Left lung (tissue), 10 donors: ENCODE results near the gene LGALS8. TPM values are rescaled to one million over a fixed set of nuclear protein-coding genes. Genes with fewer than 3 reads are reported as not detected.

Experiments used
- ATAC-seq: fragments of 200-7000 bp; cut with Tn5 transposase; one replicate; pipeline ENCODE4 v1.9.1; 2020; ENCODE audit warnings: moderate library complexity
- DNase-seq, 4 donors: peaks; one replicate each; pipeline ENCODE4 v3.0.0-alpha.2; 2013 to 2020
- H3K27ac ChIP-seq, 2 donors: fragments of 200-600 bp; sonication (generic) in 1 of 2; one replicate each; pipeline versions ENCODE4 v1.5.0 to v1.8.0; 2020 to 2021
- H3K27me3 ChIP-seq, 2 donors: fragments of 200-600 bp; sonication (generic) in 1 of 2; one replicate each; pipeline versions ENCODE4 v1.5.0 to v1.8.0; 2020 to 2021
- H3K36me3 ChIP-seq, 2 donors: fragments of 200-600 bp; sonication (generic) in 1 of 2; one replicate each; pipeline versions ENCODE4 v1.5.0 to v1.8.0; 2020 to 2021
- H3K4me1 ChIP-seq, 2 donors: fragments of 200-600 bp; one replicate each; pipeline ENCODE4 v1.8.0; 2021
- H3K4me3 ChIP-seq, 2 donors: fragments of 200-600 bp; sonication (generic) in 1 of 2; one replicate each; pipeline versions ENCODE4 v1.5.0 to v1.8.0; 2020 to 2021; ENCODE audit warnings: mild to moderate bottlenecking in 1 of 2
- H3K9me3 ChIP-seq, 2 donors: fragments of 200-600 bp; sonication (generic) in 1 of 2; one replicate each; pipeline versions ENCODE4 v1.5.0 to v1.8.0; 2020 to 2021
- CTCF ChIP-seq, 2 donors: fragments of 200-600 bp; sonication (generic) in 1 of 2; IDR thresholded peaks; one replicate each; pipeline versions ENCODE4 v1.5.0 to v1.8.0; 2021; ENCODE audit warnings: antibody characterized with exemption in 2 of 2
- intact Hi-C, 2 donors: fragments of 100-400 bp; cut with DNase I; formaldehyde crosslinking; loops; one replicate each; pipeline versions ENCODE4 v1.11.2 to v1.14.2; 2022
- polyA plus RNA-seq, 6 donors: library from polyadenylated mRNA; unstranded; fragments of 120-200 nt; gene quantifications; one replicate each; pipeline ENCODE4 v1.2.1, GENCODE V29; 2013; ENCODE audit not compliant: insufficient read length in 6 of 6
- total RNA-seq, 2 donors: library from RNA; stranded (reverse); fragmentation: NEBNext Ultra II Directional; extraction: Animal tissue kit (Norgen Biotek cat#: 25700); gene quantifications; one replicate each; pipeline ENCODE4 v1.2.1, GENCODE V29; 2021
- donor health status: DM: no; HTN: yes; CAD: no.
- donor health status: DM: no; HTN: no; CAD: no.

Gene LGALS8
- total and polyA plus RNA-seq, 8 donors = 64.2 to 92.8 (median 79.5) TPM

GRCh38 chr1:236540813-236541465 lies 17.2 kb downstream of the LGALS8 start:
- no peak for TF ChIP-seq CTCF (IDR thresholded peaks at IDR 0.05)
- Histone ChIP-seq H3K36me3 (peaks cover 0 to 91% of the 10 kb centered on the region in 2 donors), H3K27me3 (no peaks in the 10 kb centered on the region), H3K4me3 (no peak overlapping the region), H3K4me1 (no peaks in the 10 kb centered on the region), H3K27ac (no peak overlapping the region), H3K9me3 (no peaks in the 10 kb centered on the region)
- ATAC-seq = no peak
- no peak for DNase-seq
- intact Hi-C loops = no loop called here

GRCh38 chr1:236541710-236542109 lies 17.9 kb downstream of the LGALS8 start:
- Histone ChIP-seq H3K36me3 (peaks cover 0 to 91% of the 10 kb centered on the region in 2 donors), H3K9me3 (no peaks in the 10 kb centered on the region), H3K4me3 (no peak overlapping the region), H3K27ac (no peak overlapping the region), H3K27me3 (no peaks in the 10 kb centered on the region), H3K4me1 (no peaks in the 10 kb centered on the region)
- DNase-seq = no peak
- intact Hi-C loops = no loop called here
- no peak for ATAC-seq
- TF ChIP-seq CTCF (IDR thresholded peaks at IDR 0.05) = no peak

GRCh38 chr1:236543065-236543669 lies 19.4 kb downstream of the LGALS8 start:
- no peaks in the 10 kb centered on the region for H3K4me1 ChIP-seq
- H3K36me3 ChIP-seq = peaks cover 0 to 97% of the 10 kb centered on the region in 2 donors
- ATAC-seq (no peak), DNase-seq (no peak)
- no peak for TF ChIP-seq CTCF (IDR thresholded peaks at IDR 0.05)
- H3K27ac ChIP-seq = no peak overlapping the region
- intact Hi-C loops = no loop called here
- H3K9me3 ChIP-seq = no peaks in the 10 kb centered on the region
- H3K4me3 ChIP-seq = no peak overlapping the region
- no peaks in the 10 kb centered on the region for H3K27me3 ChIP-seq

- Histone ChIP-seq H3K27me3 (no peaks in the 10 kb centered on the region), H3K27ac (no peak overlapping the region), H3K9me3 (no peaks in the 10 kb centered on the region), H3K4me3 (no peak overlapping the region), H3K4me1 (no peaks in the 10 kb centered on the region), H3K36me3 (peaks cover 0 to 99% of the 10 kb centered on the region in 2 donors)
- no peak for TF ChIP-seq CTCF (IDR thresholded peaks at IDR 0.05)
- DNase-seq (no peak), ATAC-seq (no peak)
- intact Hi-C loops = no loop called here
Observed at GRCh38 chr1:236545621-236546169, 21.9 kb downstream of the LGALS8 start.

- no peak for DNase-seq
- peaks cover 0 to 100% of the 10 kb centered on the region in 2 donors for H3K36me3 ChIP-seq
- H3K27ac ChIP-seq = no peak overlapping the region
- H3K4me1 ChIP-seq = no peaks in the 10 kb centered on the region
- no peaks in the 10 kb centered on the region for H3K27me3 ChIP-seq
- H3K4me3 ChIP-seq = no peak overlapping the region
- H3K9me3 ChIP-seq = no peaks in the 10 kb centered on the region
- TF ChIP-seq CTCF (IDR thresholded peaks at IDR 0.05) = no peak
- intact Hi-C loops = no loop called here
- no peak for ATAC-seq
Observed at GRCh38 chr1:236548452-236548851, 24.7 kb downstream of the LGALS8 start.
